HG03175 (cell line): ENCODE data around the gene HTR3E.
"Not testable (repeated sequence)": the region's sequence is repeated elsewhere in the genome, so short reads cannot be mapped to it uniquely, and the experiment has no call there.

Source experiments
- ATAC-seq: cut with Tn5 transposase; IDR thresholded peaks from one replicate; pipeline ENCODE4 v1.9.1; 2021; ENCODE audit warnings: mild to moderate bottlenecking, moderate library complexity; ENCODE audit not compliant: unreplicated experiment

HTR3E gene, protein sequence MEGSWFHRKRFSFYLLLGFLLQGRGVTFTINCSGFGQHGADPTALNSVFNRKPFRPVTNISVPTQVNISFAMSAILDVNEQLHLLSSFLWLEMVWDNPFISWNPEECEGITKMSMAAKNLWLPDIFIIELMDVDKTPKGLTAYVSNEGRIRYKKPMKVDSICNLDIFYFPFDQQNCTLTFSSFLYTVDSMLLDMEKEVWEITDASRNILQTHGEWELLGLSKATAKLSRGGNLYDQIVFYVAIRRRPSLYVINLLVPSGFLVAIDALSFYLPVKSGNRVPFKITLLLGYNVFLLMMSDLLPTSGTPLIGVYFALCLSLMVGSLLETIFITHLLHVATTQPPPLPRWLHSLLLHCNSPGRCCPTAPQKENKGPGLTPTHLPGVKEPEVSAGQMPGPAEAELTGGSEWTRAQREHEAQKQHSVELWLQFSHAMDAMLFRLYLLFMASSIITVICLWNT

GRCh38 chr3:184096811-184097383 lies at the start of gene HTR3E:
Gene HTR3E, plus strand, starts transcription at chr3:184097064. Its CDS starts 466 bp downstream, at chr3:184097530.
- ATAC-seq: no peak

DNA sequence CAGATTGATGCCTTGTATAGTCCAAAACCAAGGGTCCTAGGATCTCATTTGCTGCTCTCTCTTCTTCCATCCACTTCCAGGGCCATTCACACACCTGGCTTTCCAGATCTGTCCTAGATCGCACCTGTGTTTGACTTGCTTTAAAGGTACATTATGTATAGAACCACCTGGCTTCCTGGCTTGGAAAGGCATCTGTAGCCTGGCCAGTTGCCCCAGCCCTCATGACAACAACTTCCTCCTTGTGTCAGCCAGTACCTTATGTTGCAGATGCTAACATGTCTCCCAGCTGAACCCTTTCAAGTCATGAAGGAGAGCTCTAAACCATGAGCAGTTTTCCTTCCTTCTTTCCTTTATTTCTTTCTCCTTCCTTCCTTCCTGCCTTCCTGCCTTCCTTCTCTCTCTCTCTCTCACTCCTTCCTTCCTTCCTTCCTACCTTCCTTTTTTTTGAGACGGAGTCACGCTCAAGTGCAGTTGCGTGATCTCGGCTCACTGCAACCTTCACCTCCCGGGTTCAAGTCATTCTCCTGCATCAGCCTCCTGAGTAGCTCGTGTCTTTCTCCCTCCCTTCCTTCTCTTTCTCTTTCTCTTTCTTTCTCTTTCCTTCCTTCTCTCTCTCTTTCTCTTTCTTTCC lies 46.5 kb upstream of the HTR3E start:
- ATAC-seq: no peak

- no peak for ATAC-seq
Observed at GRCh38 chr3:184052767-184053166, 44.1 kb upstream of the HTR3E start, which contains the start of gene HTR3C. Gene HTR3C, plus strand, starts transcription at chr3:184053047. Its CDS starts 34 bp downstream, at chr3:184053081.

- ATAC-seq: no peak
Observed at GRCh38 chr3:184058029-184058428, 38.8 kb upstream of the HTR3E start.

DNA sequence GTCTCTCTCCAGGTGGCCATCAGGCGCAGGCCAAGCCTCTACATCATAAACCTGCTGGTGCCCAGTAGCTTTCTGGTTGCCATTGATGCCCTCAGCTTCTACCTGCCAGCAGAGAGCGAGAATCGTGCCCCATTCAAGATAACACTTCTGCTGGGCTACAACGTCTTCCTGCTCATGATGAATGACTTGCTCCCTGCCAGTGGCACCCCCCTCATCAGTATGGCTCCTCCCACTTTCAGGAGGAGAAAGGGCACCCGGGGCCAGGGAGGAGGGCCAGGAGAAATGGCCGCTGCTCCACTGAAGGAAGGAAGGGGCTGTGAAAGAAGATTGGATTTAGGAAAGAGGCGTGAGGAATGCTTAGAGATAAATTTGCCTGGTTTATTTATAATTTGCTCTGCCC lies 37.4 kb upstream of the HTR3E start:
- no peak for ATAC-seq

GRCh38 chr3:184062637-184063036 lies 34.2 kb upstream of the HTR3E start:
- no peak for ATAC-seq

- ATAC-seq: no peak
Observed at GRCh38 chr3:184066211-184066610, 30.7 kb upstream of the HTR3E start.

GRCh38 chr3:184067573-184068055 lies 29.2 kb upstream of the HTR3E start:
- ATAC-seq: no peak

DNA sequence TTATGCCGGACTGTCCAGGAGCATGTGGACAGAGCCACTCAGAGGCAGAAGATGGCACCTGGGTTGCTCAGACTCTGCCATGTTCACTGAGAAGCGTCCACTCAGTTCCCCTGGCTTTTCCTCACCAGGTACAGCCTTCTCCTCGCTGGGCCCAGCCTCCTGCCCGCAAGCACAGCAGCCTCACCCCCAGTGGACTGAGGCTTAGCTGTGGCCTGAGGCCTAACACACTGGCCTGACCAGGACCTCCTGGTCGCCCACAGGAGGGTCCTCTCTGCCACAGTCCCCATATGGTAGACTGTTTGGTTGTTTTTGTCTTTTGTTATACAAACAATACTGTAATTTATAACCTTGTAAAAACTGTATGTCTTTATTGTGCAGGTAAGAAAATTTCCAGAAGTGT lies 28.5 kb upstream of the HTR3E start:
- ATAC-seq: no peak

DNA sequence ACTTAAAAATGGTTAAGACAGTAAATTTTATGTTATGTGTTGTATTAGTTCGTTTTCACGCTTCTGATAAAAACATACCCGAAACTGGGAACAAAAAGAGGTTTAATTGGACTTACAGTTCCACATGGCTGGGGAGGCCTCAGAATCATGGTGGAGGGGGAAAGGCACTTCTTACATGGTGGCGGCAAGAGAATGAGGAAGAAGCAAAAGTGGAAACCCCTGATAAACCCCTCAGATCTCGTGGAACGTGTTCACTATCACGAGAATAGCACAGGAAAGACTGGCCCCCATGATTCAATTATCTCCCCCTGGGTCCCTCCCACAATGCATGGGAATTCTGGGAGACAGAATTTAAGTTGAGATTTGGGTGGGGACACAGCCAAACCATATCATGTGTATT lies 25.7 kb upstream of the HTR3E start:
- ATAC-seq: not testable (repeated sequence)

GRCh38 chr3:184073621-184074020 lies 23.2 kb upstream of the HTR3E start:
- ATAC-seq: no peak

DNA sequence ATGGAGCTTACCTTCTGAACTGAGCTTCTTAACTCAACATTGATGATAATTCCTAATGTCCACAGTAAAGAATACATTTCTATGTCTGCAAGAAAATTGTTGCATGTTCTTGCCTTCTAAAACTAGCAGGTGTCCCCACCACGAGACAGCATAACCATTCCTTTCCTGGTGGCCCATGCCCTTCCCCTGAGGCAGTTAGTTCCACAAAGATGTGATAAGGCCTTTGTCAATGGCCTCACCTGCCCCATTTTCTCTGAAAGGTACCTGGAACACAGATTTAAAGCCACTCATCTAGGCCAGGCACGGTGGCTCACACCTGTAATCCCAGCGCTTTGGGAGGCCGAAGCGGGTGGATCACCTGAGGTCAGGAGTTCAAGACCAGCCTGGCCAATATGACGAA lies 21.0 kb upstream of the HTR3E start:
- no peak for ATAC-seq

GRCh38 chr3:184077881-184078280 lies 19.0 kb upstream of the HTR3E start:
- ATAC-seq: no peak

DNA sequence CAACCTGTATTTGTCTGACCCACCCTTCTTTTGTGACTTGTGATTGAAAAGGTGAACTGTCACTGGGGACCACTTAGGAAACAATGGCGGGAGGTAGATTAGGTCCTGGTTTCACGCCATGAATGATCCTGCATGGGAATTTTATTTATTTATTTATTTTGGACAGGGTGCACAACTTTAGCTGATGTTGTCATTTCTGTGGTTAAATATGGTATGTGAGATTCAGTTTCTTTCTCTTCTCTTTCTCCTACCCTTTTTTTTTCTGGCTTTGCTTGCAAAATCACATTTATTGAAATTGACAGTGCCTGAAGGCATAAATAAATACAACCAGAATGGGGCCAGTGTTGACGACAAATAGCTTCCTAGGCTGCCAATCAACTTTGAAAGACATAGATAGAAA lies 18.0 kb upstream of the HTR3E start:
- no peak for ATAC-seq

GRCh38 chr3:184081116-184081830 lies 15.6 kb upstream of the HTR3E start:
- no peak for ATAC-seq

GRCh38 chr3:184082034-184082433 lies 14.8 kb upstream of the HTR3E start:
- no peak for ATAC-seq

- ATAC-seq: no peak
Observed at GRCh38 chr3:184082465-184082864, 14.4 kb upstream of the HTR3E start.

- ATAC-seq: no peak
Observed at GRCh38 chr3:184085389-184085852, 11.4 kb upstream of the HTR3E start.

- no peak for ATAC-seq
Observed at GRCh38 chr3:184092199-184092598, 4.7 kb upstream of the HTR3E start.

DNA sequence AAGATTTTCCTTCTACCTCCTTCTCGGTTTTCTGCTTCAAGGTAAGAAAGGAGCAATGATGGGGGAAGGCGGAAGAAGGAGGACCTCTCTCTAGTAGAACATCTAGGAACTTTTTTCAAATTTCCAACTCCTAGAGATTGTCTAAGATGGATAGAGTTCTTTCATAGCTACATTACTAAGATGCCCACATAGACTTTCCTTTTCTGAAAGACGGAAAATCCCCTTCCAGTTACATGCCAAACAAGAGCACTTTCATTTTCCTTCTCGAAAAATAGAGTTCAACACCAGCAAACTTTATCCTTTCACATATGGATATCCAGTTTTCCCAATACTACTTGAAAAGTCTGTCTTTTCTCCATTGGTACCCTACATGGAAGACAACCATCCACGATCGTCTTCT lies 692 bp downstream of the HTR3E start:
- no peak for ATAC-seq
